Thymus (tissue), 11 donors: ENCODE results near the gene BLMH. TPM values are rescaled to one million over a fixed set of nuclear protein-coding genes. Genes with fewer than 3 reads are reported as not detected.

Experiments used
- DNase-seq, 9 donors: peaks; one replicate each; pipeline ENCODE4 v3.0.0-alpha.2; 2013; ENCODE audit warnings: low spot score in 9 of 9, low read depth in 6 of 9, missing footprints in 1 of 9
- H3K27ac ChIP-seq, 2 donors: one replicate each; pipeline ENCODE4 v1.5.1; 2013; ENCODE audit warnings: control low read depth in 1 of 2, low read depth in 1 of 2, low read length in 1 of 2, mild to moderate bottlenecking in 1 of 2, moderate library complexity in 1 of 2
- H3K27me3 ChIP-seq, 2 donors: one replicate each; pipeline ENCODE4 v1.5.1; 2013; ENCODE audit warnings: low read length in 1 of 2; ENCODE audit not compliant: control insufficient read depth in 2 of 2, insufficient read depth in 1 of 2
- H3K36me3 ChIP-seq, 2 donors: one replicate each; pipeline ENCODE4 v1.5.1; 2013; ENCODE audit warnings: low read length in 1 of 2, mild to moderate bottlenecking in 1 of 2, moderate library complexity in 1 of 2; ENCODE audit not compliant: control insufficient read depth in 2 of 2, insufficient read depth in 2 of 2
- H3K4me1 ChIP-seq, 2 donors: one replicate each; pipeline ENCODE4 v1.5.1; 2013; ENCODE audit warnings: low read length in 2 of 2; ENCODE audit not compliant: control insufficient read depth in 2 of 2, insufficient read depth in 2 of 2
- H3K4me3 ChIP-seq, 2 donors: one replicate each; pipeline ENCODE4 v1.5.1; 2013; ENCODE audit warnings: low read length in 2 of 2, control low read depth in 1 of 2, mild to moderate bottlenecking in 1 of 2
- H3K9me3 ChIP-seq, 2 donors: one replicate each; pipeline ENCODE4 v1.5.1; 2013; ENCODE audit warnings: low read length in 1 of 2, mild to moderate bottlenecking in 1 of 2; ENCODE audit not compliant: control insufficient read depth in 2 of 2, insufficient read depth in 1 of 2
- WGBS: extraction: QIAGEN DNeasy Blood & Tissue Kit; methylation state at CpG from one replicate; pipeline ENCODE4 v1.1.7; 2013; 5-methylcytosine and 5-hydroxymethylcytosine counted together
- polyA plus RNA-seq: library from polyadenylated mRNA; stranded (reverse); fragments of 200-250 nt; gene quantifications from one replicate; pipeline ENCODE4 v1.2.3, GENCODE V29; 2013
- total RNA-seq: library from RNA; stranded (reverse); fragments of 120-200 nt; gene quantifications from one replicate; pipeline ENCODE4 v1.2.4, GENCODE V29; 2013
- donor health status: healthy.

BLMH gene
- total and polyA plus RNA-seq, 2 donors: 33.3 to 37.6 TPM

DNA sequence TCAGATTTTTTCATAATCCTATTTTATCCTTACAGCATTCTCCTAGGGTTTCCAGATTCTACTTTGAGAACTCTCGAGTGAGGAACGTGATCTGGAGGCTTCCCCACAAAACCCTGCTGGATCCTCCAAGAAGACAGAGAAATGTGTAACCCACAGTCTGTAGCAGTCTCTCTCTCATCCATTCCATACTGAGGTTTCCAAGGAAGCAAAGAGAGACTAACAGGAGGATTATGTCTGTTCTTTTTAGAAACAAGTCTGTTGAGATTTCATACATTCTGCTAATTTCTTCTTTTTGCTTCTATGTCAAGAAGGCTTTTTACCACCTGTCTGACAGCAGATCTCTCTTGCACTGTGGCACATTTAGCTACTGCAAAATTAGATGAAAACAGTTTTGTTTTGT lies 23.4 kb upstream of the BLMH start:
- Histone ChIP-seq H3K4me1 (no peaks in the 10 kb centered on the region), H3K27me3 (no peaks in the 10 kb centered on the region), H3K9me3 (no peaks in the 10 kb centered on the region), H3K4me3 (no peak overlapping the region), H3K27ac (no peak overlapping the region), H3K36me3 (no peaks in the 10 kb centered on the region)
- WGBS: 94% methylated on average over 2 of the region's 2 CpGs
- DNase-seq: no peak

DNA sequence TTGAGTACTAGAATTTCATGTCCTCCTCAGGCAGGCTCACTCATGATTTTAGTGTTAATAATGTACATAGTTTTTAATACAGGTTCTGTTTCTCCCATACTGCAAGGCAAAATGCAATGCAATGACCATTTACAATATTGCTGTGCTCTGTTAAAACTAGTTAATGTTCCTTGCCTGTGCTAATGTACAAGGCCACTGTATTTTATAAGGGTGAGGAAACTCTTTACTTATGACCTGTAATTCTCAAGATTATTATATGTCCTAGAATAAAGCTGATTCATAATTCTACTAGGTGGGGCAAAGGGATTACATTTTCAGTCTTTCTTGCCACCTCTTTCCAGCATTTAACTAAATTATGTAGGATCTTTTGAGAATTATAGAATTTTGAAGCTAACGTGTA lies 22.7 kb upstream of the BLMH start:
- no peak for DNase-seq
- no peaks in the 10 kb centered on the region for H3K4me1 ChIP-seq
- H3K4me3 ChIP-seq: no peak overlapping the region
- 95% methylated on average over 1 of the region's 1 CpG for WGBS
- H3K27me3 ChIP-seq: no peaks in the 10 kb centered on the region
- H3K36me3 ChIP-seq: no peaks in the 10 kb centered on the region
- no peaks in the 10 kb centered on the region for H3K9me3 ChIP-seq
- H3K27ac ChIP-seq: no peak overlapping the region

- Histone ChIP-seq H3K27ac (no peak overlapping the region), H3K36me3 (no peaks in the 10 kb centered on the region), H3K4me3 (no peak overlapping the region), H3K27me3 (no peaks in the 10 kb centered on the region), H3K4me1 (no peaks in the 10 kb centered on the region), H3K9me3 (no peaks in the 10 kb centered on the region)
- 96% methylated on average over 2 of the region's 2 CpGs for WGBS
- no peak for DNase-seq
Observed at GRCh38 chr17:30312226-30312625, 20.5 kb upstream of the BLMH start.

- WGBS: 98% methylated on average over 2 of the region's 2 CpGs
- H3K27me3 ChIP-seq: no peaks in the 10 kb centered on the region
- H3K4me1 ChIP-seq: no peaks in the 10 kb centered on the region
- no peaks in the 10 kb centered on the region for H3K36me3 ChIP-seq
- no peaks in the 10 kb centered on the region for H3K9me3 ChIP-seq
- no peak overlapping the region for H3K4me3 ChIP-seq
- DNase-seq: no peak
- H3K27ac ChIP-seq: no peak overlapping the region
Observed at GRCh38 chr17:30310562-30310961, 18.8 kb upstream of the BLMH start.

DNA sequence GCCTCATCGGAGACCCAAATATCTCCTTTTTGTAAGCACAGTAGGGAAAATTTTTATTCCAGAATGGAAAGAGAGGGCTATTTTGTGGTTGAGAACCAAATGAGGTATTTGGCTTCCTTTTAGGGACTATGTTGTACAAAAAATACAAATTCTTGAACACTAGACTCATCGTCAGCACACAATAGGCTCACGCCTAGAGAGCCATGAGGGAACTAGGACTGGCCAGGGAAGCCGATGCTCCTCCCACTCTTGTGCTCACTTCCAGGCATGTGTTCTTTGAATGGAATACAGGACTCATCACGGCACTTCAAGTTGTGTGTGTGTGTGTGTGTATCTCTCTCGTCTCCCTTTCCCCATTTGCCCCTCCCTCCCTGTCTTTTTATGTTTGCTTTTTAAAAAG lies 17.8 kb upstream of the BLMH start:
- Histone ChIP-seq H3K4me3 (no peak overlapping the region), H3K9me3 (no peaks in the 10 kb centered on the region), H3K27ac (no peak overlapping the region), H3K36me3 (no peaks in the 10 kb centered on the region), H3K4me1 (no peaks in the 10 kb centered on the region), H3K27me3 (no peaks in the 10 kb centered on the region)
- WGBS: 97% methylated on average over 6 of the region's 6 CpGs
- DNase-seq: no peak

DNA sequence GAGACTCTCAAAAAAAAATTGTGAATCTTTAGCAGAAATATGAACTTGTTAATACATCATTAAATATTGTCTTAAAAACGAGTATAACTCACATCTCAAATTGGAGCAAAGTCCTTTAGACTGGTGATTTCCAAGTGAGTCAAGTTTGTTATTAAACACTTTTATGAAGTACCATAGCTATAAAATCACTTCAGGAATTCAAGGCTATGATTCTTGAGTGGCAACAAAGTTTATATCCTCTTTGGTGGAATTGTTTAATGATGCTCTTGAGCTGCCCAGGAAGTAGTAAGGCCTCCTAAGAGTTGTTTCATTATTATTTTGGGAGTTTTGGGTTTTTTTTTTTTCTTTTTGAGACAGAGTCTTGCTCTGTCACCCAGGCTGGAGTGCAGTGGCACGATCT lies 16.7 kb upstream of the BLMH start:
- no peak for DNase-seq
- no peak overlapping the region for H3K4me3 ChIP-seq
- H3K36me3 ChIP-seq: no peaks in the 10 kb centered on the region
- no peaks in the 10 kb centered on the region for H3K4me1 ChIP-seq
- no peaks in the 10 kb centered on the region for H3K27me3 ChIP-seq
- no peaks in the 10 kb centered on the region for H3K9me3 ChIP-seq
- 97% methylated on average over 2 of the region's 2 CpGs for WGBS
- no peak overlapping the region for H3K27ac ChIP-seq

- Histone ChIP-seq H3K4me1 (no peaks in the 10 kb centered on the region), H3K4me3 (no peak overlapping the region), H3K27ac (no peak overlapping the region), H3K36me3 (no peaks in the 10 kb centered on the region), H3K27me3 (no peaks in the 10 kb centered on the region), H3K9me3 (no peaks in the 10 kb centered on the region)
- DNase-seq: no peak
- 98% methylated on average over 3 of the region's 3 CpGs for WGBS
Observed at GRCh38 chr17:30304778-30305177, 13.0 kb upstream of the BLMH start.

- H3K9me3 ChIP-seq: peaks cover 0 to 7% of the 10 kb centered on the region in 2 donors
- DNase-seq: no peak
- no peak overlapping the region for H3K4me3 ChIP-seq
- H3K36me3 ChIP-seq: no peaks in the 10 kb centered on the region
- H3K27me3 ChIP-seq: no peaks in the 10 kb centered on the region
- H3K27ac ChIP-seq: no peak overlapping the region
- H3K4me1 ChIP-seq: no peaks in the 10 kb centered on the region
- WGBS: 96% methylated on average over 3 of the region's 3 CpGs
Observed at GRCh38 chr17:30302241-30302640, 10.5 kb upstream of the BLMH start.

DNA sequence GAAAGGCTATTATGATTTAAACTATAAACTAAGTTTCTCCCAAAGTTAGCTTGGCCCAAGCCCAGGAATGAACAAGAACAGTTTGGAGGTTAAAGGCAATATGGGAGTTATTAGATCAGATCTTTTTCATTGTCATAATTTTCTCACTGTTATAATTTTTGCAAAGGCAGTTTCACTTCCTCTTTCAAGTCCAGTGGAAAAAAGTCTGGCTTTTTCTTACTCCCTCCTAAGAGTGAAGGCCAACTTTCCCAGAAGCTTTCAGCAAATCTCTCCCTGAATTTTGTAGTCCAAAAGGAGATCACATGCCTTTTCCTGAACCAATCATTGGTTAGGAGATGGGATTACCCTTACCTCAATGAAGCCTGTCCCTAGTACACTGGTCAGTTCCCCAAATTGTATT lies 9.1 kb upstream of the BLMH start:
- DNase-seq: no peak
- H3K27me3 ChIP-seq: no peaks in the 10 kb centered on the region
- no peaks in the 10 kb centered on the region for H3K36me3 ChIP-seq
- no peaks in the 10 kb centered on the region for H3K4me1 ChIP-seq
- peaks cover 0 to 12% of the 10 kb centered on the region in 2 donors for H3K9me3 ChIP-seq
- H3K4me3 ChIP-seq: no peak overlapping the region
- H3K27ac ChIP-seq: no peak overlapping the region

GRCh38 chr17:30299000-30299399 lies 7.3 kb upstream of the BLMH start:
- Histone ChIP-seq H3K9me3 (peaks cover 0 to 12% of the 10 kb centered on the region in 2 donors), H3K27me3 (no peaks in the 10 kb centered on the region), H3K27ac (no peak overlapping the region), H3K36me3 (no peaks in the 10 kb centered on the region), H3K4me3 (no peak overlapping the region), H3K4me1 (no peaks in the 10 kb centered on the region)
- DNase-seq: no peak
- WGBS: 90% methylated on average over 1 of the region's 1 CpG
